Neural cell (in vitro differentiated cells): ENCODE results near the gene DDX31. TPM values are rescaled to one million over a fixed set of nuclear protein-coding genes. Genes with fewer than 3 reads are reported as not detected.

Source experiments
- H2AFZ ChIP-seq: fragments of 200-600, 300-800 bp; sonication (generic), shearing (Covaris generic); 2 replicates; pipeline ENCODE4 v1.6.0; 2014; ENCODE audit warnings: low read depth, mild to moderate bottlenecking, antibody characterized with exemption, low read length, moderate library complexity
- H3F3A ChIP-seq: fragments of 200-600 bp; shearing (Covaris generic); 2 replicates; pipeline ENCODE4 v1.6.1; 2016; ENCODE audit warnings: mild to moderate bottlenecking, moderate library complexity, mixed read lengths, antibody characterized with exemption, low read length; ENCODE audit not compliant: insufficient read depth, poor library complexity, severe bottlenecking
- H3K27ac ChIP-seq: fragments of 200-600, 300-800 bp; sonication (generic), shearing (Covaris generic); 2 replicates; pipeline ENCODE4 v1.5.1; 2014; ENCODE audit warnings: mild to moderate bottlenecking, low read length, moderate library complexity
- H3K27me3 ChIP-seq: fragments of 300-800, 200-600 bp; sonication (generic), shearing (Covaris generic); 2 replicates; pipeline ENCODE4 v1.6.0; 2014; ENCODE audit warnings: mild to moderate bottlenecking, low read depth, low read length, moderate library complexity; ENCODE audit not compliant: insufficient read depth
- H3K36me3 ChIP-seq: fragments of 300-800, 200-600 bp; sonication (generic), shearing (Covaris generic); 2 replicates; pipeline ENCODE4 v1.5.1; 2014; ENCODE audit warnings: mild to moderate bottlenecking, antibody characterized with exemption, low read length, moderate library complexity; ENCODE audit not compliant: insufficient read depth
- H3K4me2 ChIP-seq: fragments of 300-800, 200-600 bp; sonication (generic), shearing (Covaris generic); 2 replicates; pipeline ENCODE4 v1.6.0; 2014; ENCODE audit warnings: mild to moderate bottlenecking, low read length
- H3K4me3 ChIP-seq: fragments of 300-800, 200-600 bp; sonication (generic), shearing (Covaris generic); 2 replicates; pipeline ENCODE4 v1.5.1; 2014; ENCODE audit warnings: mild to moderate bottlenecking, low read length, moderate library complexity
- H3K79me2 ChIP-seq: fragments of 200-600 bp; shearing (Covaris generic); replicated peaks from 2 replicates; pipeline ENCODE4 v1.6.0; 2014; ENCODE audit warnings: mild to moderate bottlenecking, low read length, moderate library complexity; ENCODE audit not compliant: insufficient read depth
- H3K9ac ChIP-seq: fragments of 300-800, 200-600 bp; sonication (generic), shearing (Covaris generic); 2 replicates; pipeline ENCODE4 v1.6.1; 2016; ENCODE audit warnings: mild to moderate bottlenecking, low read length, mixed read lengths
- H3K9me2 ChIP-seq: fragments of 200-600 bp; shearing (Covaris generic); 2 replicates; pipeline ENCODE4 v1.6.1; 2016; ENCODE audit warnings: mild to moderate bottlenecking, low read length, mixed read lengths; ENCODE audit not compliant: insufficient read depth
- H3K9me3 ChIP-seq: fragments of 200-600, 300-800 bp; sonication (generic), shearing (Covaris generic); 2 replicates; pipeline ENCODE4 v1.6.1; 2016; ENCODE audit warnings: mild to moderate bottlenecking, mixed run types, low read length, moderate library complexity, mixed read lengths
- H4K20me1 ChIP-seq: fragments of 200-600 bp; shearing (Covaris generic); 2 replicates; pipeline ENCODE4 v1.6.1; 2016; ENCODE audit warnings: mild to moderate bottlenecking, mixed run types; ENCODE audit not compliant: insufficient read depth
- EP300 ChIP-seq: fragments of 450-650 bp; conservative IDR thresholded peaks from 2 replicates; pipeline ENCODE4 v1.6.1; 2014; ENCODE audit warnings: antibody characterized with exemption, mild to moderate bottlenecking, moderate library complexity; ENCODE audit not compliant: poor library complexity, severe bottlenecking
- EZH2 ChIP-seq: fragments of 200-600, 300-800 bp; shearing (Covaris generic), sonication (generic); IDR thresholded peaks from 2 replicates; pipeline ENCODE4 v1.6.1; 2014; ENCODE audit warnings: antibody characterized with exemption, low read length, borderline replicate concordance, mild to moderate bottlenecking; ENCODE audit not compliant: insufficient read depth, poor library complexity, severe bottlenecking
- MXI1 ChIP-seq: fragments of 450-650 bp; conservative IDR thresholded peaks from 2 replicates; pipeline ENCODE4 v1.6.1; 2014; ENCODE audit warnings: antibody characterized with exemption, mild to moderate bottlenecking; ENCODE audit not compliant: poor library complexity, severe bottlenecking
- POLR2AphosphoS5 ChIP-seq: IDR thresholded peaks from 2 replicates; pipeline ENCODE4 v1.6.1; 2012
- RAD21 ChIP-seq: fragments of 450-650 bp; conservative IDR thresholded peaks from 2 replicates; pipeline ENCODE4 v1.6.1; 2014; ENCODE audit warnings: antibody characterized with exemption, mild to moderate bottlenecking, moderate library complexity
- SMC3 ChIP-seq: fragments of 450-650 bp; conservative IDR thresholded peaks from 2 replicates; pipeline ENCODE4 v1.6.1; 2014; ENCODE audit warnings: antibody characterized with exemption, mild to moderate bottlenecking, moderate library complexity; ENCODE audit not compliant: poor library complexity
- TAF1 ChIP-seq: IDR thresholded peaks from 2 replicates; pipeline ENCODE4 v1.6.1; 2012; ENCODE audit warnings: low read depth
- polyA plus RNA-seq: library from polyadenylated mRNA; depleted of rRNA; stranded (reverse); fragments of >200 nt; gene quantifications from 2 replicates; pipeline ENCODE4 v1.2.3, GENCODE V29; 2014
- TF ChIP-seq, protein P1 (sequence below): fragments of 450-650 bp; IDR thresholded peaks from 2 replicates; pipeline ENCODE4 v1.5.1; 2014; ENCODE audit warnings: antibody characterized with exemption, mild to moderate bottlenecking, moderate library complexity; ENCODE audit not compliant: poor library complexity, severe bottlenecking
- TF ChIP-seq, protein P2 (sequence below): IDR thresholded peaks from 2 replicates; pipeline ENCODE4 v1.6.1; 2012; ENCODE audit warnings: borderline replicate concordance

DDX31 gene
- polyA plus RNA-seq, 1 donor from 2014 or later: 12.8 TPM

DNA sequence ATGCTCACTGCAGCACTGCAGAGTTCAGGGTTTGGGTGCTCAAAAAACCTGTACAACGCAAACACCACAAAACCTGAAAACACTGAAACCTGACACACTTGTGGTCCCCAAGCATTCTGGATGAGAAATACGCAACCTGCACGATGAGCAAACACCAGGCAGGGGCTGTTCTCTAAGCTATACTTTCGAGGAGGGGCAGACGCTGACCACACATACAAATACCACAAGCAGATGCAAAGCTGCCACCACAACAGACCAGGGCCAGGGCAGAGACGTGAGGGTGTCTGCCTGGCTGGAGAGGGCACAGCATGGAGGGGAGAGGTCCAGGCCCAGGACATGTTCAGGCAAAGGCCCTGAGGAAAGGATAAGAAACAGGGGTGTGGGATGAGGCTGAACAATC is 64.4 kb downstream of the DDX31 start:
- no peak overlapping the region for H2AFZ ChIP-seq
- no peak overlapping the region for H3K27ac ChIP-seq
- no peak overlapping the region for H3K9ac ChIP-seq
- no peak overlapping the region for H3K4me3 ChIP-seq
- no peak overlapping the region for H3K4me2 ChIP-seq
- no peaks in the 10 kb centered on the region for H4K20me1 ChIP-seq
- no peaks in the 10 kb centered on the region for H3K27me3 ChIP-seq
- H3K36me3 ChIP-seq: no peaks in the 10 kb centered on the region
- H3F3A ChIP-seq: no peaks in the 10 kb centered on the region
- H3K9me2 ChIP-seq: no peaks in the 10 kb centered on the region
- H3K79me2 ChIP-seq: no peaks in the 10 kb centered on the region
- H3K9me3 ChIP-seq: no peaks in the 10 kb centered on the region
- no peak for TF ChIP-seq EP300
- TF ChIP-seq EZH2: no peak
- no peak for TF ChIP-seq RAD21
- TF ChIP-seq POLR2AphosphoS5: no peak
- TF ChIP-seq TAF1: no peak

DNA sequence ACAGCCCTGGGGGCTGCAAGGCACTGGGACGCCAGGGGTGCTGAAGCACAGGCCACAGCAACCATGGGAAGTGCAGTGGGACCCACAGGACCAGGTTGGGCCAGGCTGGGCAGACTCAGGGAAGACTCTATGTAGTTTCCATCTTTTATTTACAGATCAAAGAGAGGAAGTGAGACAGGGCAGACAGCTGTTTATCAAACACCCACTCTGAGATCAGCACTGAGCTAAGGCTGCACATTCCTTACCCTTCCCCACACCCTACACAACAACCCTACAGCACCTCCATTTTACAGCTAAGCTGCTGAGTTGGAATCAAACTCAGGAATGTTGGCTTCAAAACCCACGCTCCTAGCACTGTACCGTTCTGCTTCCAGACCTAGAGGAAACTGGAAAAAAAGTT is 67.6 kb downstream of the DDX31 start:
- Histone ChIP-seq H3K79me2 (no peaks in the 10 kb centered on the region), H3K9ac (no peak overlapping the region), H3K36me3 (no peaks in the 10 kb centered on the region), H3K4me3 (no peak overlapping the region), H3K27ac (no peak overlapping the region), H3K4me2 (no peak overlapping the region), H3K9me2 (no peaks in the 10 kb centered on the region), H2AFZ (no peak overlapping the region), H3K9me3 (no peaks in the 10 kb centered on the region), H4K20me1 (no peaks in the 10 kb centered on the region), H3K27me3 (no peaks in the 10 kb centered on the region), H3F3A (no peaks in the 10 kb centered on the region)
- TF ChIP-seq, protein P1, sequence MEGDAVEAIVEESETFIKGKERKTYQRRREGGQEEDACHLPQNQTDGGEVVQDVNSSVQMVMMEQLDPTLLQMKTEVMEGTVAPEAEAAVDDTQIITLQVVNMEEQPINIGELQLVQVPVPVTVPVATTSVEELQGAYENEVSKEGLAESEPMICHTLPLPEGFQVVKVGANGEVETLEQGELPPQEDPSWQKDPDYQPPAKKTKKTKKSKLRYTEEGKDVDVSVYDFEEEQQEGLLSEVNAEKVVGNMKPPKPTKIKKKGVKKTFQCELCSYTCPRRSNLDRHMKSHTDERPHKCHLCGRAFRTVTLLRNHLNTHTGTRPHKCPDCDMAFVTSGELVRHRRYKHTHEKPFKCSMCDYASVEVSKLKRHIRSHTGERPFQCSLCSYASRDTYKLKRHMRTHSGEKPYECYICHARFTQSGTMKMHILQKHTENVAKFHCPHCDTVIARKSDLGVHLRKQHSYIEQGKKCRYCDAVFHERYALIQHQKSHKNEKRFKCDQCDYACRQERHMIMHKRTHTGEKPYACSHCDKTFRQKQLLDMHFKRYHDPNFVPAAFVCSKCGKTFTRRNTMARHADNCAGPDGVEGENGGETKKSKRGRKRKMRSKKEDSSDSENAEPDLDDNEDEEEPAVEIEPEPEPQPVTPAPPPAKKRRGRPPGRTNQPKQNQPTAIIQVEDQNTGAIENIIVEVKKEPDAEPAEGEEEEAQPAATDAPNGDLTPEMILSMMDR: no peak
- TF ChIP-seq SMC3: no peak
- no peak for TF ChIP-seq POLR2AphosphoS5
- no peak for TF ChIP-seq MXI1
- TF ChIP-seq EZH2: no peak
- TF ChIP-seq RAD21: no peak
- TF ChIP-seq, protein P2, sequence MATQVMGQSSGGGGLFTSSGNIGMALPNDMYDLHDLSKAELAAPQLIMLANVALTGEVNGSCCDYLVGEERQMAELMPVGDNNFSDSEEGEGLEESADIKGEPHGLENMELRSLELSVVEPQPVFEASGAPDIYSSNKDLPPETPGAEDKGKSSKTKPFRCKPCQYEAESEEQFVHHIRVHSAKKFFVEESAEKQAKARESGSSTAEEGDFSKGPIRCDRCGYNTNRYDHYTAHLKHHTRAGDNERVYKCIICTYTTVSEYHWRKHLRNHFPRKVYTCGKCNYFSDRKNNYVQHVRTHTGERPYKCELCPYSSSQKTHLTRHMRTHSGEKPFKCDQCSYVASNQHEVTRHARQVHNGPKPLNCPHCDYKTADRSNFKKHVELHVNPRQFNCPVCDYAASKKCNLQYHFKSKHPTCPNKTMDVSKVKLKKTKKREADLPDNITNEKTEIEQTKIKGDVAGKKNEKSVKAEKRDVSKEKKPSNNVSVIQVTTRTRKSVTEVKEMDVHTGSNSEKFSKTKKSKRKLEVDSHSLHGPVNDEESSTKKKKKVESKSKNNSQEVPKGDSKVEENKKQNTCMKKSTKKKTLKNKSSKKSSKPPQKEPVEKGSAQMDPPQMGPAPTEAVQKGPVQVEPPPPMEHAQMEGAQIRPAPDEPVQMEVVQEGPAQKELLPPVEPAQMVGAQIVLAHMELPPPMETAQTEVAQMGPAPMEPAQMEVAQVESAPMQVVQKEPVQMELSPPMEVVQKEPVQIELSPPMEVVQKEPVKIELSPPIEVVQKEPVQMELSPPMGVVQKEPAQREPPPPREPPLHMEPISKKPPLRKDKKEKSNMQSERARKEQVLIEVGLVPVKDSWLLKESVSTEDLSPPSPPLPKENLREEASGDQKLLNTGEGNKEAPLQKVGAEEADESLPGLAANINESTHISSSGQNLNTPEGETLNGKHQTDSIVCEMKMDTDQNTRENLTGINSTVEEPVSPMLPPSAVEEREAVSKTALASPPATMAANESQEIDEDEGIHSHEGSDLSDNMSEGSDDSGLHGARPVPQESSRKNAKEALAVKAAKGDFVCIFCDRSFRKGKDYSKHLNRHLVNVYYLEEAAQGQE: no peak
- TF ChIP-seq TAF1: no peak
- no peak for TF ChIP-seq EP300
